GM06990 (cell line): ENCODE measurements around the gene PRKG1.

Source experiments
- DNase-seq: peaks from one replicate; pipeline ENCODE4 v3.0.0-alpha.2; 2011; ENCODE audit not compliant: insufficient read length; ENCODE audit errors: extremely low read depth
- H3K27me3 ChIP-seq: replicated peaks from 2 replicates; pipeline ENCODE4 v1.6.0; 2011; ENCODE audit warnings: low read length; ENCODE audit not compliant: control insufficient read depth, insufficient read depth
- H3K36me3 ChIP-seq: 2 replicates; pipeline ENCODE4 v1.5.1; 2011; ENCODE audit warnings: low read length; ENCODE audit not compliant: control insufficient read depth, insufficient read depth
- H3K4me3 ChIP-seq: replicated peaks from 2 replicates; pipeline ENCODE4 v1.5.1; 2011; ENCODE audit warnings: low read depth, mild to moderate bottlenecking, control low read depth, low read length
- CTCF ChIP-seq: IDR thresholded peaks from 2 replicates; pipeline ENCODE4 v1.5.1; 2011; ENCODE audit warnings: low read length, control low read depth, mild to moderate bottlenecking, inconsistent platforms; ENCODE audit not compliant: insufficient read depth, poor library complexity, severe bottlenecking

The PRKG1 gene

GRCh38 chr10:51178634-51179033, 104.3 kb downstream of the PRKG1 start:
- H3K4me3 ChIP-seq = no peak overlapping the region
- TF ChIP-seq CTCF = no peak
- no peaks in the 10 kb centered on the region for H3K36me3 ChIP-seq
- DNase-seq = no peak
- H3K27me3 ChIP-seq = no peaks in the 10 kb centered on the region

- no peak overlapping the region for H3K4me3 ChIP-seq
- no peaks in the 10 kb centered on the region for H3K27me3 ChIP-seq
- no peaks in the 10 kb centered on the region for H3K36me3 ChIP-seq
- TF ChIP-seq CTCF = no peak
- no peak for DNase-seq
Measured at GRCh38 chr10:51180141-51180540, 105.9 kb downstream of the PRKG1 start.

GRCh38 chr10:51183783-51184182, 109.5 kb downstream of the PRKG1 start:
- no peaks in the 10 kb centered on the region for H3K27me3 ChIP-seq
- no peak for DNase-seq
- no peak overlapping the region for H3K4me3 ChIP-seq
- no peak for TF ChIP-seq CTCF
- H3K36me3 ChIP-seq = no peaks in the 10 kb centered on the region

- H3K27me3 ChIP-seq = no peaks in the 10 kb centered on the region
- no peak overlapping the region for H3K4me3 ChIP-seq
- no peak for TF ChIP-seq CTCF
- no peaks in the 10 kb centered on the region for H3K36me3 ChIP-seq
- no peak for DNase-seq
Measured at GRCh38 chr10:51186361-51186760, 112.1 kb downstream of the PRKG1 start.

GRCh38 chr10:51188008-51188407, 113.7 kb downstream of the PRKG1 start:
- Histone ChIP-seq H3K36me3 (no peaks in the 10 kb centered on the region), H3K4me3 (no peak overlapping the region), H3K27me3 (no peaks in the 10 kb centered on the region)
- no peak for TF ChIP-seq CTCF
- DNase-seq = no peak

GRCh38 chr10:51188866-51189265, 114.6 kb downstream of the PRKG1 start:
- no peak for TF ChIP-seq CTCF
- Histone ChIP-seq H3K36me3 (no peaks in the 10 kb centered on the region), H3K4me3 (no peak overlapping the region), H3K27me3 (no peaks in the 10 kb centered on the region)
- DNase-seq = no peak
